BLaER1 treated with 17β-estradiol and CSF1 and Interleukin-3, amounts not matched to agents 10 nM and 100 nM (cell line): ENCODE data around the gene OR10H1.

Experiments used
- H3K27ac ChIP-seq, 11 experiments: shearing (Covaris generic); formaldehyde crosslinking; 2 replicates each; pipeline ENCODE4 v1.8.1; 2022
- H3K27me3 ChIP-seq, 11 experiments: shearing (Covaris generic); formaldehyde crosslinking; 2 replicates each; pipeline ENCODE4 v1.8.1; 2022
- H3K36me3 ChIP-seq, 11 experiments: shearing (Covaris generic); formaldehyde crosslinking; 2 replicates each; pipeline ENCODE4 v1.8.1; 2022
- H3K4me1 ChIP-seq, 10 experiments: shearing (Covaris generic); formaldehyde crosslinking; 2 replicates each; pipeline ENCODE4 v1.8.1; 2022
- H3K4me2 ChIP-seq, 11 experiments: shearing (Covaris generic); formaldehyde crosslinking; 2 replicates each; pipeline ENCODE4 v1.8.1; 2022
- H3K4me3 ChIP-seq, 10 experiments: shearing (Covaris generic); formaldehyde crosslinking; 2 replicates each; pipeline ENCODE4 v1.8.1; 2022
- H3K9ac ChIP-seq, 11 experiments: shearing (Covaris generic); formaldehyde crosslinking; 2 replicates each; pipeline ENCODE4 v1.8.1; 2022
- H3K9me3 ChIP-seq, 11 experiments: shearing (Covaris generic); formaldehyde crosslinking; replicated peaks in 1 of 11; 2 replicates each; pipeline ENCODE4 v1.8.1; 2022
- H4K20me1 ChIP-seq, 11 experiments: shearing (Covaris generic); formaldehyde crosslinking; 2 replicates each; pipeline ENCODE4 v1.8.1; 2022
- Cebpa-rat ChIP-seq, 11 experiments: shearing (Covaris generic); IDR thresholded peaks; 2 replicates each; pipeline ENCODE4 v1.8.1; 2022

The OR10H1 gene

GRCh38 chr19:15758379-15758778, 57.1 kb downstream of the OR10H1 start:
- H4K20me1 ChIP-seq, result no peaks in the 10 kb centered on the region
- H3K4me3 ChIP-seq, result no peak overlapping the region
- no peaks in the 10 kb centered on the region for H3K36me3 ChIP-seq
- no peak for TF ChIP-seq Cebpa-rat (IDR thresholded peaks at IDR 0.05)
- peaks cover 0 to 6% (median 0%) of the 10 kb centered on the region in 11 experiments; a peak in 2 of 22 replicates for H3K9me3 ChIP-seq
- H3K9ac ChIP-seq, result no peak overlapping the region
- no peak overlapping the region for H3K27ac ChIP-seq
- H3K4me2 ChIP-seq, result no peak overlapping the region
- no peaks in the 10 kb centered on the region for H3K27me3 ChIP-seq
- H3K4me1 ChIP-seq, result no peaks in the 10 kb centered on the region
